Measurements from ENCODE around the gene AUTS2.
"Not testable (repeated sequence)": the region's sequence is repeated elsewhere in the genome, so short reads cannot be mapped to it uniquely, and the experiment has no call there.

AUTS2 gene

DNA sequence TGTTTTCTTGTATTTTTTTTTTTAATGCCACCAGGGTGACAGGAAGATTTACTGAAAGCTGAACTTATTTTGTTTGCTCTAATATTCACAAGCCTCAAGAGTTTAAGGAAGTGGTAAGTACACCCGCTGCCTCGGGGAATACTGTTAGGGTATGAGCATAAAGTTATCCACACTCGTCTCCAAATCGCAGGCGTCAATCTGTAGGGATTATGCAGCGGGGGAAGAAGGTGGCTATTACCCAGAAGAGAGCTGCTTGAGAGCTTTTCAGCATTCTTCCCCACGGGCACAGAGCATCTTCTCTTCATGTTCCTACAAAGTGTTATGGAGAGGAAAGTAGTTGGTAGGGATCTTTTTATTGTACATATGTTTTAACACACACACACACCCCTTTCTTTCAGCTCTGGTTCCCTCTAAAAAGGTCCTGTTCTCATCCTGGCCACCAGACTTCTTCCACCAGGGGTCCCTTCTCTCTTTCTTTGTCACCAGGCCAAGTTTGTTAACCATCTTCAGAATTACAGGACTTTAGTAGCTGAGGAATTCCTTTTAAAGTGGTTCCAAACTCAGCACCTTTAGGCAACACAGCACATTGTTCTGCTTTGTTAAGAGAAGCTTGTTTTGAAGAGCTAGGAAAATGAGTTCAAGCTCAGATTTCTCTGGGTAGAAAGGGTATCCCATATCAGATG, 1122.1 kb downstream of the AUTS2 start:
- Histone ChIP-seq H3K4me1 (ENCODE audit: control insufficient read depth in 1 of 2, insufficient read depth in 2 of 2, low read length in 2 of 2) (no peaks in the 10 kb centered on the region), H3K9ac (ENCODE audit: low read depth in 1 of 2, low read length in 2 of 2) (no peak overlapping the region), H3K9me3 (ENCODE audit: control insufficient read depth in 1 of 2, low read length in 2 of 2) (no peaks in the 10 kb centered on the region), H3K27me3 (ENCODE audit: control insufficient read depth in 1 of 2, insufficient read depth in 2 of 2, low read length in 2 of 2) (no peaks in the 10 kb centered on the region), H3K36me3 (ENCODE audit: control insufficient read depth in 1 of 2, insufficient read depth in 2 of 2, low read length in 2 of 2) (no peaks in the 10 kb centered on the region), H3K4me3 (ENCODE audit: low read depth in 1 of 2, low read length in 2 of 2) (no peak overlapping the region), H3K27ac (ENCODE audit: low read depth, low read length) (no peak overlapping the region)

DNA sequence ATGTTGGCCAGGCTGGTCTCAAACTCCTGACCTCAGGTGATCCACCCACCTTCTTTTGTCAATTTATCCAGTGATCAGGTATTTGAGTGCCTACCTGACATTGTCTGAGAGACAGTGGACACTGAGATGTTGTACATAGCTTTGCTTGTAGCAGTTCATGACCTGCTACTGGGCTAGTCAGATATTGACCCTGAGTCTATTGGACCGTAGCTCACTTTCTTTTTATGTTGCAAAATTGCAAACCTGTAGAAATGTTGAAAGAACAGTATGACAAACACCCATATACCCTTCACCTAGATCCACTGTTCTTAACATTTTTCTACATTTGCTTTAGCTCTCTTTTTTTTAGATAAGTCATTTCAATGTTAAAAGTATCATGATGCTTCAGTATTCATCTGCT, 1123.2 kb downstream of the AUTS2 start:
- Histone ChIP-seq H3K4me1 (ENCODE audit: control insufficient read depth in 1 of 2, insufficient read depth in 2 of 2, low read length in 2 of 2) (no peaks in the 10 kb centered on the region), H3K9me3 (ENCODE audit: control insufficient read depth in 1 of 2, low read length in 2 of 2) (no peaks in the 10 kb centered on the region), H3K4me3 (ENCODE audit: low read depth in 1 of 2, low read length in 2 of 2) (no peak overlapping the region), H3K9ac (ENCODE audit: low read depth in 1 of 2, low read length in 2 of 2) (no peak overlapping the region), H3K27me3 (ENCODE audit: control insufficient read depth in 1 of 2, insufficient read depth in 2 of 2, low read length in 2 of 2) (no peaks in the 10 kb centered on the region), H3K27ac (ENCODE audit: low read depth, low read length) (no peak overlapping the region), H3K36me3 (ENCODE audit: control insufficient read depth in 1 of 2, insufficient read depth in 2 of 2, low read length in 2 of 2) (no peaks in the 10 kb centered on the region)

DNA sequence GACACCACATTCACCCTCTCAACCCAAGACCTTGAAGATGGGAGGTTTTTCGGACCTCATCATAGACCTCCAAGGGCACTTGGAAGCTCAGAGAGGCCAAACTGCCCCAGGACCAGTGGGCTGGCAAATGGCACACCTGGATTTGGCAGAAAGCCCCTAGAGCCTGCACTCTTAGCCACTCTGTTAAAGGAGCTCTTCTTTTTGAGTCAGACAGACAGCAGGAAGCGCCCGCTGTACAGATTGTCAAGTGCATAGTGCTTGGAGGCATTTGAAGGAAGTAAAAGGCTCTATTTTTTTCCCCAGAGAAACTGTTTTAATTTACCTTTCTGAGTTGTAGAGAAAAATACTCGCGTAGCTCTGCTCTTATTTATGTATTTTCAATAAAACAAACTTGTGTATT, 1125.1 kb downstream of the AUTS2 start:
- H3K9ac ChIP-seq (ENCODE audit: low read depth in 1 of 2, low read length in 2 of 2) = no peak overlapping the region
- no peaks in the 10 kb centered on the region for H3K27me3 ChIP-seq (ENCODE audit: control insufficient read depth in 1 of 2, insufficient read depth in 2 of 2, low read length in 2 of 2)
- H3K4me1 ChIP-seq (ENCODE audit: control insufficient read depth in 1 of 2, insufficient read depth in 2 of 2, low read length in 2 of 2) = no peaks in the 10 kb centered on the region

DNA sequence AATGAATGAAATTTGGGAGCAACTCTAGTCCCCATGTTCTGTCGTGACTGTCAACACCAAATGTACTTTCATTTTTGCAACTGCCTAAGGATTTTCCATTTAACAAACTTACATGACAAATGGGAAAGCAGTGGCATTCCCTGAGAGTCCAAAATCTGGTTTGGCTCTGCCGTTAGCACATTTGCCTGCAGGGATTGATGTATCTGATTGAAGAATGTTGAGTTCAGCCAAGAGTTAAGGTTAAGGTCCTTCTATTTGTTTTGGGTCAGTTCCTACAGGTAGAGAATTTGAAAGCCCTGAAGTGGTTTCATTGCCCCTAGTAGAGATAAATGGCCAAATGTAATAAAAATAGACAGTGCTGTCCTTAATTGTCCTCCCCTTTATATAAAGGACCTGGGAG, 1127.2 kb downstream of the AUTS2 start:
- Histone ChIP-seq H3K9me3 (ENCODE audit: control insufficient read depth in 1 of 2, low read length in 2 of 2) (no peaks in the 10 kb centered on the region), H3K4me1 (ENCODE audit: control insufficient read depth in 1 of 2, insufficient read depth in 2 of 2, low read length in 2 of 2) (peaks cover 0 to 6% of the 10 kb centered on the region in 2 donors), H3K27me3 (ENCODE audit: control insufficient read depth in 1 of 2, insufficient read depth in 2 of 2, low read length in 2 of 2) (no peaks in the 10 kb centered on the region), H3K9ac (ENCODE audit: low read depth in 1 of 2, low read length in 2 of 2) (no peak overlapping the region), H3K27ac (ENCODE audit: low read depth, low read length) (no peak overlapping the region), H3K4me3 (ENCODE audit: low read depth in 1 of 2, low read length in 2 of 2) (no peak overlapping the region), H3K36me3 (ENCODE audit: control insufficient read depth in 1 of 2, insufficient read depth in 2 of 2, low read length in 2 of 2) (no peaks in the 10 kb centered on the region)

More for the DNA sequence above, 1125.1 kb downstream of the AUTS2 start:
- Histone ChIP-seq H3K9me3 (ENCODE audit: control insufficient read depth in 1 of 2, low read length in 2 of 2) (no peaks in the 10 kb centered on the region), H3K36me3 (ENCODE audit: control insufficient read depth in 1 of 2, insufficient read depth in 2 of 2, low read length in 2 of 2) (no peaks in the 10 kb centered on the region), H3K27ac (ENCODE audit: low read depth, low read length) (no peak overlapping the region), H3K4me3 (ENCODE audit: low read depth in 1 of 2, low read length in 2 of 2) (no peak overlapping the region)

DNA sequence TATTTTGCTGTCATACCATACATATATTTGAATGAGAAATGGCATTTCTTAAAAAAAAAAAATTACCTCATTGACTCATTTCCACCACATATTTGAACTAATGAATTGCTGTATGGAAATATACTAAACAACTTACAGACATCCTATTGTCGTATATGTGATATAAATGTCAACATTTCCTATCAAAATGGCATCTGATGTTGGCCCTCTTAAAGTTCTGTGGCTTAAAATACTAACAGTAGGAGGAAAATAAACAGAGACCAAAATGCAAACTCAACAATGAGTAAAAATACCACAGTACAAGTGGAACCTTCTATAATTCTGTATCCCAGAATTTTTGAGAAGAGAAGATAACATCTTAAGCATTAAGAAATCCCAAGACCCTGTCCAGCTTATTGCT, 1128.0 kb downstream of the AUTS2 start:
- peaks cover 0 to 6% of the 10 kb centered on the region in 2 donors for H3K4me1 ChIP-seq (ENCODE audit: control insufficient read depth in 1 of 2, insufficient read depth in 2 of 2, low read length in 2 of 2)
- no peak overlapping the region for H3K4me3 ChIP-seq (ENCODE audit: low read depth in 1 of 2, low read length in 2 of 2)
- H3K36me3 ChIP-seq (ENCODE audit: control insufficient read depth in 1 of 2, insufficient read depth in 2 of 2, low read length in 2 of 2) = no peaks in the 10 kb centered on the region
- H3K27ac ChIP-seq (ENCODE audit: low read depth, low read length) = no peak overlapping the region
- no peaks in the 10 kb centered on the region for H3K9me3 ChIP-seq (ENCODE audit: control insufficient read depth in 1 of 2, low read length in 2 of 2)
- no peak overlapping the region for H3K9ac ChIP-seq (ENCODE audit: low read depth in 1 of 2, low read length in 2 of 2)
- no peaks in the 10 kb centered on the region for H3K27me3 ChIP-seq (ENCODE audit: control insufficient read depth in 1 of 2, insufficient read depth in 2 of 2, low read length in 2 of 2)

- Histone ChIP-seq H3K4me1 (ENCODE audit: control insufficient read depth in 1 of 2, insufficient read depth in 2 of 2, low read length in 2 of 2) (peaks cover 0 to 6% of the 10 kb centered on the region in 2 donors), H3K27ac (ENCODE audit: low read depth, low read length) (no peak overlapping the region), H3K4me3 (ENCODE audit: low read depth in 1 of 2, low read length in 2 of 2) (no peak overlapping the region), H3K9ac (ENCODE audit: low read depth in 1 of 2, low read length in 2 of 2) (no peak overlapping the region), H3K27me3 (ENCODE audit: control insufficient read depth in 1 of 2, insufficient read depth in 2 of 2, low read length in 2 of 2) (no peaks in the 10 kb centered on the region), H3K9me3 (ENCODE audit: control insufficient read depth in 1 of 2, low read length in 2 of 2) (no peaks in the 10 kb centered on the region), H3K36me3 (ENCODE audit: control insufficient read depth in 1 of 2, insufficient read depth in 2 of 2, low read length in 2 of 2) (no peaks in the 10 kb centered on the region)
Observed at GRCh38 chr7:70726951-70727378, 1128.7 kb downstream of the AUTS2 start.

DNA sequence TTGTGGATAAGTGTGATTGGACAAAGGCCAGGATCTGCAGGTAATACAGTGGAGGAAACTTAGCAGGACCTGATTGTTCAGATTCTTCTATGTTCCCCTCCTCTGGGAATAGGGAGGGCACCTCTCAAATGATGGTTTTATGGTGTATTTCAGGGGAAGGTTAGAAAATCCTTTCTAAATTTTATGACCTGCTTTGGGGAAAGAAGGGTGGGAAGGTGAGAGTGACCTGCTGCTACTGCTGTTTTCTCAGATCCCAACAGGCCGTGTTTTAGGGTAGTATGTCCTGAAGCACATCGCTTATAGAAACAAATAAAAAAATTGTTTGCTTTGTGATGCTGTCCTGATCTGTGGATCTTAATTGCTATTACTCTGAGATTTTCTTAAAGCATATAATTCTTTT, 1129.6 kb downstream of the AUTS2 start:
- Histone ChIP-seq H3K27me3 (ENCODE audit: control insufficient read depth in 1 of 2, insufficient read depth in 2 of 2, low read length in 2 of 2) (no peaks in the 10 kb centered on the region), H3K36me3 (ENCODE audit: control insufficient read depth in 1 of 2, insufficient read depth in 2 of 2, low read length in 2 of 2) (no peaks in the 10 kb centered on the region), H3K4me1 (ENCODE audit: control insufficient read depth in 1 of 2, insufficient read depth in 2 of 2, low read length in 2 of 2) (peaks cover 0 to 6% of the 10 kb centered on the region in 2 donors), H3K9me3 (ENCODE audit: control insufficient read depth in 1 of 2, low read length in 2 of 2) (no peaks in the 10 kb centered on the region), H3K4me3 (ENCODE audit: low read depth in 1 of 2, low read length in 2 of 2) (no peak overlapping the region), H3K9ac (ENCODE audit: low read depth in 1 of 2, low read length in 2 of 2) (no peak overlapping the region), H3K27ac (ENCODE audit: low read depth, low read length) (no peak overlapping the region)

DNA sequence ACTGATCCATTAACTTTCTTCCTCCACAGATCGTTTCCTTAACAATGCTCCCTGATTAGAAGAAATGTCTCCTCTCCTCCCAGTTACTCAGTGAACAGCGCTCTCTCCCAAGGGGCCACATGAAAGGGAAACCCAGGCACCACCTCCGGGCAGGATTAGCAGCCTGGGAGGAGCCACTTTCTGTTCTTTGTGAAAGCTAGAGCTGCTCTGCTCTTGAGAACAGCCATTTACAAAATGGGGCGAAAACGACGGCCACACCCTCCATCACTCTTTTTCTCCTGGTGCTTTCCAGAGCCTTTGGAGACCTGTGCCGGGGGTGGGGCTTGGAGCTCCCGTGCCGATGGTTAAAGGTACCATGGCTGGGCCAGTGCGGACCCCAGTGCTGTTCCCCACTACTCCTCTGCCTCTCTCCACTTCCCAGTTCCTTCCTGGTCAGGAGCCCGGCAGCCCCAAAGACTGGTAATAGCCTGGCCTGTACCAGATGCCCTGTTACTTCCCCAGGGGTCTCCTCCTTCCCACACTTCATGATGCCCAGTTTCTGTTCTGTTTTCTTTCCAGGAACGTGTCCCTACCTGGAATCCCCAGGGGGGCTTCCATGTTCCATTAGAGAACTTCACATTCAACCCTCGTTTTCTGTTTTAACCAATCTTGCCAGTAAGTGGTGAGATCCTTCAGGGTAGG, 1130.7 kb downstream of the AUTS2 start:
- Histone ChIP-seq H3K4me1 (ENCODE audit: control insufficient read depth in 1 of 2, insufficient read depth in 2 of 2, low read length in 2 of 2) (peaks cover 0 to 6% of the 10 kb centered on the region in 2 donors), H3K27ac (ENCODE audit: low read depth, low read length) (no peak overlapping the region), H3K4me3 (ENCODE audit: low read depth in 1 of 2, low read length in 2 of 2) (peak overlapping the region; percentile 15 to 29), H3K9me3 (ENCODE audit: control insufficient read depth in 1 of 2, low read length in 2 of 2) (no peaks in the 10 kb centered on the region), H3K27me3 (ENCODE audit: control insufficient read depth in 1 of 2, insufficient read depth in 2 of 2, low read length in 2 of 2) (no peaks in the 10 kb centered on the region), H3K36me3 (ENCODE audit: control insufficient read depth in 1 of 2, insufficient read depth in 2 of 2, low read length in 2 of 2) (no peaks in the 10 kb centered on the region), H3K9ac (ENCODE audit: low read depth in 1 of 2, low read length in 2 of 2) (peak overlapping the region in 1 of 2 donors; percentile 33)

GRCh38 chr7:70729553-70730157, 1131.4 kb downstream of the AUTS2 start:
- H3K4me3 ChIP-seq (ENCODE audit: low read depth in 1 of 2, low read length in 2 of 2) = peak overlapping the region in 1 of 2 donors; percentile 29

DNA sequence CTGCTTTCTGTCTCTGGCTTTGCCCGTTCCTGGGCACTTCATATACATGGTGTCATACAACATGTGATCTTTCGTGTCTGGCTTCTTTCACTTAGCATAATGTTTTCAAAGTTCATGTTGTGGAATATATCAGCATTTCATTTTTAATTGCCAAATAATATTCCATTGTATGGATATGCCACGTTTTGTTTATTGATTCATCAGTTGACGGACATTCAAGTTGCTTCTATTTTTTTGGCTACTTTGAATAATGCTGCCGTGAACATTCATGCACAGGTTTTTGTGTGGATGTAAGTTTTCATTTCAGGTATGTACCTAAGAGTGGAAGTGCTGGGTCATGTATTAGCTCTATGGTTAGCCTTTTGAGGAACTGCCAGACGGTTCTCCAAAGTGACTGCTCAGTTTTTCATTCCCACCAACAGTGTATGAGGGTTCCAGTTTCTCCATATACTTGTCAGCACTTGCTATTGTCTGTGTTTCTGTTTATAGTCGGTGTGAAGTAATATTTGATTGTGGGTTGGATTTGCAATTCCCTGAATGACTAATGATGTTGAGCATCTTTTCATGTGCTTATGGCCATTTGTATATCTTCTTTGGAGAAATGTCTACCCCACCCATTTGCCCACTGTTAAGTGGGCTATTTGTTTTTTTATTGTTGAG, 1132.3 kb downstream of the AUTS2 start:
- Histone ChIP-seq H3K27ac (ENCODE audit: low read depth, low read length) (no peak overlapping the region), H3K9ac (ENCODE audit: low read depth in 1 of 2, low read length in 2 of 2) (no peak overlapping the region), H3K4me3 (ENCODE audit: low read depth in 1 of 2, low read length in 2 of 2) (no peak overlapping the region), H3K4me1 (ENCODE audit: control insufficient read depth in 1 of 2, insufficient read depth in 2 of 2, low read length in 2 of 2) (peaks cover 0 to 6% of the 10 kb centered on the region in 2 donors), H3K9me3 (ENCODE audit: control insufficient read depth in 1 of 2, low read length in 2 of 2) (no peaks in the 10 kb centered on the region), H3K27me3 (ENCODE audit: control insufficient read depth in 1 of 2, insufficient read depth in 2 of 2, low read length in 2 of 2) (no peaks in the 10 kb centered on the region), H3K36me3 (ENCODE audit: control insufficient read depth in 1 of 2, insufficient read depth in 2 of 2, low read length in 2 of 2) (no peaks in the 10 kb centered on the region)

More at GRCh38 chr7:70729553-70730157, 1131.4 kb downstream of the AUTS2 start:
- H3K9me3 ChIP-seq (ENCODE audit: control insufficient read depth in 1 of 2, low read length in 2 of 2); H3K9ac ChIP-seq (ENCODE audit: low read depth in 1 of 2, low read length in 2 of 2); H3K27me3 ChIP-seq (ENCODE audit: control insufficient read depth in 1 of 2, insufficient read depth in 2 of 2, low read length in 2 of 2); H3K27ac ChIP-seq (ENCODE audit: low read depth, low read length); H3K4me1 ChIP-seq (ENCODE audit: control insufficient read depth in 1 of 2, insufficient read depth in 2 of 2, low read length in 2 of 2); H3K36me3 ChIP-seq (ENCODE audit: control insufficient read depth in 1 of 2, insufficient read depth in 2 of 2, low read length in 2 of 2): not testable (repeated sequence)
